Neuron (in vitro differentiated cells): ENCODE data around the gene CNRIP1.

ENCODE experiments used
- H2AFZ ChIP-seq: one replicate; pipeline ENCODE4 v1.6.1; 2013; ENCODE audit warnings: low read depth, mild to moderate bottlenecking, inconsistent platforms, low read length, moderate library complexity
- H3K27me3 ChIP-seq: one replicate; pipeline ENCODE4 v1.6.1; 2013; ENCODE audit warnings: low read length; ENCODE audit not compliant: insufficient read depth
- H3K36me3 ChIP-seq: one replicate; pipeline ENCODE4 v1.6.1; 2013; ENCODE audit warnings: low read length; ENCODE audit not compliant: insufficient read depth
- H3K4me1 ChIP-seq: one replicate; pipeline ENCODE4 v1.6.1; 2013; ENCODE audit warnings: low read length; ENCODE audit not compliant: insufficient read depth
- H3K4me3 ChIP-seq: 2 replicates; pipeline ENCODE4 v1.5.1; 2013; ENCODE audit warnings: mild to moderate bottlenecking, low read length, moderate library complexity
- H3K9me3 ChIP-seq: one replicate; pipeline ENCODE4 v1.6.1; 2013; ENCODE audit warnings: low read length

Gene CNRIP1

GRCh38 chr2:68250652-68251186, 69.0 kb downstream of the CNRIP1 start:
- Histone ChIP-seq H3K36me3 (no peaks in the 10 kb centered on the region), H2AFZ (no peak overlapping the region), H3K4me3 (peak overlapping the region; percentile 73), H3K27me3 (no peaks in the 10 kb centered on the region), H3K4me1 (peaks cover 30% of the 10 kb centered on the region), H3K9me3 (no peaks in the 10 kb centered on the region)

GRCh38 chr2:68250196-68250595, 69.6 kb downstream of the CNRIP1 start:
- no peaks in the 10 kb centered on the region for H3K36me3 ChIP-seq
- H3K4me3 ChIP-seq = peak overlapping the region; percentile 73
- H3K27me3 ChIP-seq = no peaks in the 10 kb centered on the region
- peaks cover 25% of the 10 kb centered on the region for H3K4me1 ChIP-seq
- no peaks in the 10 kb centered on the region for H3K9me3 ChIP-seq
- no peak overlapping the region for H2AFZ ChIP-seq

GRCh38 chr2:68248806-68249205, 70.9 kb downstream of the CNRIP1 start:
- no peak overlapping the region for H2AFZ ChIP-seq
- H3K27me3 ChIP-seq = no peaks in the 10 kb centered on the region
- peaks cover 16% of the 10 kb centered on the region for H3K4me1 ChIP-seq
- no peaks in the 10 kb centered on the region for H3K36me3 ChIP-seq
- H3K4me3 ChIP-seq = no peak overlapping the region
- H3K9me3 ChIP-seq = no peaks in the 10 kb centered on the region

- no peaks in the 10 kb centered on the region for H3K27me3 ChIP-seq
- no peak overlapping the region for H2AFZ ChIP-seq
- H3K4me1 ChIP-seq = peaks cover 15% of the 10 kb centered on the region
- no peak overlapping the region for H3K4me3 ChIP-seq
- H3K9me3 ChIP-seq = no peaks in the 10 kb centered on the region
- H3K36me3 ChIP-seq = no peaks in the 10 kb centered on the region
These were observed 71.4 kb downstream of the CNRIP1 start for GRCh38 chr2:68248361-68248760.

GRCh38 chr2:68246396-68246795, 73.4 kb downstream of the CNRIP1 start:
- H3K4me3 ChIP-seq = no peak overlapping the region
- H3K9me3 ChIP-seq = no peaks in the 10 kb centered on the region
- peaks cover 15% of the 10 kb centered on the region for H3K4me1 ChIP-seq
- H3K27me3 ChIP-seq = no peaks in the 10 kb centered on the region
- no peaks in the 10 kb centered on the region for H3K36me3 ChIP-seq
- no peak overlapping the region for H2AFZ ChIP-seq

GRCh38 chr2:68245672-68246071, 74.1 kb downstream of the CNRIP1 start:
- Histone ChIP-seq H3K4me3 (no peak overlapping the region), H3K4me1 (peaks cover 14% of the 10 kb centered on the region), H2AFZ (no peak overlapping the region), H3K27me3 (no peaks in the 10 kb centered on the region), H3K36me3 (no peaks in the 10 kb centered on the region), H3K9me3 (no peaks in the 10 kb centered on the region)

- H3K36me3 ChIP-seq = no peaks in the 10 kb centered on the region
- no peaks in the 10 kb centered on the region for H3K9me3 ChIP-seq
- no peaks in the 10 kb centered on the region for H3K27me3 ChIP-seq
- H3K4me1 ChIP-seq = peaks cover 8% of the 10 kb centered on the region
- no peak overlapping the region for H2AFZ ChIP-seq
- no peak overlapping the region for H3K4me3 ChIP-seq
These were observed 74.7 kb downstream of the CNRIP1 start for GRCh38 chr2:68245066-68245465.

- Histone ChIP-seq H3K4me3 (no peak overlapping the region), H3K4me1 (peaks cover 1% of the 10 kb centered on the region), H3K36me3 (peaks cover under 1% of the 10 kb centered on the region), H2AFZ (no peak overlapping the region), H3K27me3 (no peaks in the 10 kb centered on the region), H3K9me3 (no peaks in the 10 kb centered on the region)
These were observed 75.3 kb downstream of the CNRIP1 start for GRCh38 chr2:68244456-68244855.
